Measurements from ENCODE around the gene TUBGCP5.
A peak's percentile ranks its signal among the peaks of the same experiment; 100 is the strongest.
"Not testable (repeated sequence)": the region's sequence is repeated elsewhere in the genome, so short reads cannot be mapped to it uniquely, and the experiment has no call there.

The TUBGCP5 gene

DNA sequence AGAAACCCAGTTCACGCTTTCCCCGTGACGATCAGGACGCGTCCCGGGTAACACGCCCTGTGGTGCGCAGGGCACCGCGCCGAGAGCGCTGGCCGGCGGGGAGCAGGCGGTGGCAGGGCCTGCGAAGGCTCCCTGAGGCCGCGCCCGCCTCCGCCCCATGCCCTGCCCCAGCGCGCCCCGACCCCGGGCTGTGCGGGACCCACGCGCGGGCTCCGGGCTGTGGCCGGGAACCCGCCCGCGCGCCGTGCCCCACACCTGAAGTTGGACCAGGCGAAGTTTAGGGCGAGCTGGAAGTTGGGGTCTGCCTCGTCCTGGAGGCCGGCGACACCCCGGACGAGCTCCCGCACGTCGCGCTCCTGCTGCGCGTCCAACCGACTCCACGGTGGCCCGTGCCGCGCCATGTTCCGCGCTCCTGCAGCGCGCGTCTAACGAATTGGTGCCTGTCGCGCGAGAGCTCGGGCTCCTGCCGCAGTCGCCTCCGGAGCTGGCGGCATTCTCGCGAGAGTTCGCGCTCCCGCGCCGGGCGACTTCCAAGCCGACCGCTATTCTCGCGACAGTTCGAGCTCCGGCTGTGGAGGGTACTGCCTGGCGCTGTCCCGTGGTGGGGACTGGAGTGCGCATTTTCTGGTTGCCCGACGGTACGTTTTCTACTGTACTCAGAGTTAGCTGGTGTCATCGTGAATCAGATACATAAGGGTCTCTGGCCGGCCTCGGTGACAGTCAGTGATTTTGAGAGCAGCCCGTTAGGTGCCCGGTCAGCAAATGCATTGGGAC, at the start of gene TUBGCP5:
TSS of gene TUBGCP5 (minus strand) at position 427 of the 774 bp plus-strand sequence. CDS start at position 401, 26 bp downstream.
- peak; percentile 98 for DNase-seq

DNA sequence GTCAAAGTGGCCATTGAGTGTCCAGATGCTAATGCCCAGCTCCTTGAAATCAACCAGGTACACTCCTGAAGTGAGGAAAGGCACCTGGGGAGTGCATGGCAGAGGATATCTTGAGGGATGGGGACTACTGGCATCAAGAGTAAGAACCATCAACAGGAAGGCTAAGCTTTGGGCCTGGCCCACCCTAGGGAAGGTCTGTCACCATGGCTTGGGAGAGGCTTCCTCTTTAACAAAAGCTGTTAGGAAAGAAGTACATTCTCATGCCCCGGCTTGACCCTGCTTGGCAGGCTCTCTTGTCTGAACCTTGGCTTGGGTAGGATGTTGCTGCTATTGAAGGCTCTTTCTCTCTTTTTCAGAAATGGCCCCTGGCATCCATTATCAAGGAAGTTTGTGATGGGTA, 43.7 kb upstream of the TUBGCP5 start:
- DNase-seq = no peak

DNA sequence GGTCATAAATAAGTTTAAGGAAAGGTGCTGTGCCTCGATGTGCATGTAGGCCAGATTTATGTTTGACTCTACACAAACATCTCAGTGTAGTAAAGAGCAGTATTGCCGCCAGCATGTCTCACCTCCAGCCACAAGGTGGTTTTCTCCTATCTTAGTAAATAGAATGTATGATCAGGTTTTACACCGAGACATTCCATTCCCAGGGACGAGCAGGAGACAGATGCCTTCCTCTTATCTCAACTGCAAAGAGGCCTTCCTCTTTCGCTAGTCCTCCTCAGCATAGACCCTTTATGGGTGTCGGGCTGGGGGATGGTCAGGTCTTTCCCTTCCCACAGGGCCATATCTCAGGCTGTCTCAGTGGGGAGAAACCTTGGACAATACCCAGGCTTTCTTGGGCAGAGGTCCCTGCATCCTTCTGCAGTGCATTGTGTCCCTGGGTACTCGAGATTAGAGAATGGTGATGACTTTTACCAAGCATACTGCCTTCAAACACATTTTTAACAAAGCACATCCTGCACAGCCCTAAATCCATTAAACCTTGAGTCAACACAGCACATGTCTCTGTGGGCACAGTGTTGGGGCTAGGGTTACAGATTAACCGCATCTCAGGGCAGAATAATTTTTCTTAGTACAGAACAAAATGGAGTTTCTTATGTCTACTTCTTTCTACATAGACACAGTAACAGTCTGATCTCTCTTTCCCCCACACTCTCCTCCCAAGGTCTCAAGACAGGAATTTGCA, 42.8 kb upstream of the TUBGCP5 start:
- not testable (repeated sequence) for DNase-seq

DNA sequence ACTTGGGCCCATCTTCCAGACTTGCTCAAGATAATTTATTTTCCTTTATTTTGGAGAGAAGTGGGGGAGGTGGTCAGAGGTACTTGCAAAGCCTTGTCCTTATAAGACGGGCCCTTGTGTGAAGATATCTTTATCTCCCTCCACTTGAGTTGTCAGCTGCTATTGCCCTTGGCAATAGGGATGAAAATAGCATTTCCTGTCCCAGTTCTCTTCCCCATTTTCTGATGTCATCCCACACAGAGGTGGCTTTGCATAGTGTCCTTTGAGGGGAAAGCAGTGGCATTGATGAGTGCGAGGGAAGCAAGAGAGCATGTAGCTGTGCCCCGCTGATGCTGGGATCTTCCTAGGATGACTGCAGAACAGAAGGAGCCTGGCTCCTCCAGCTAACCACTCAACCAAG, 41.9 kb upstream of the TUBGCP5 start:
- no peak for DNase-seq

DNA sequence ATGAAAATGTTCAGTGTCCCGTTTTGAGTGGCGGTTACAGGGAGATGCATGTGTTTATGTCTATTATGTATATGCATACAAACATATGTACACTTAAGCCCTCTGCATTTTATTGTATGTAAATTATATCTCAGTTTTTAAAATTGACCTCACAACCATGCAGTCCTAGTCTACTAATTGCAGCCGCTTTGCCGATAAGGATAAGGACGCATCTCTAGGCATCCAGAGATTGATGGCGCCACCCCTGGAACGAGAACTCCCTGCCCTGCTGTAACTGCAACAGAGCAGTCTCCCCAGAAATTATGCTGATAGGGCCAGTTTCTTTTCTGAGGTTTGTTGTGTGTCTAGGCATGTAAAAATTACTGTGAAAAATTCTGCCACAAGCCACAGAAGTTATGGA, 40.4 kb upstream of the TUBGCP5 start:
- no peak for DNase-seq

DNA sequence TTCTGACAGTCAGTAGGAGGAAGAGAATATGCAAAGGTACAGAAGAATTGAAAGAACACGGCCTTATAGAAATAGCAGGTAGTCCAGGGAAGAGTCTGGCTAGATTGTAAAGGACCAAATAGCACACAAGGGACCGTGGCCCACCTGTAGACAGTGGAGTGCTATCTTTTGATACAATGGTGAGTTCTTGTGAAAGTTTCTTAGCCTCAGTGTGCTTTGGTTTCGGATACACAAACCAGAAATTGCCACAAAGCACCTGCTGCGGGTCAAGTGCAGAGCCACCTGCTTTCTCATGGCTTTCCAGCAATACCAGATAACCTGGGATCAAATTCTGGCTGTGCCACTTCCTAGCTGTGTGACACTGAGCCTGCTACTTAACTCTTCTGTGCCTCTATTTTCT, 36.6 kb upstream of the TUBGCP5 start:
- no peak for DNase-seq

DNA sequence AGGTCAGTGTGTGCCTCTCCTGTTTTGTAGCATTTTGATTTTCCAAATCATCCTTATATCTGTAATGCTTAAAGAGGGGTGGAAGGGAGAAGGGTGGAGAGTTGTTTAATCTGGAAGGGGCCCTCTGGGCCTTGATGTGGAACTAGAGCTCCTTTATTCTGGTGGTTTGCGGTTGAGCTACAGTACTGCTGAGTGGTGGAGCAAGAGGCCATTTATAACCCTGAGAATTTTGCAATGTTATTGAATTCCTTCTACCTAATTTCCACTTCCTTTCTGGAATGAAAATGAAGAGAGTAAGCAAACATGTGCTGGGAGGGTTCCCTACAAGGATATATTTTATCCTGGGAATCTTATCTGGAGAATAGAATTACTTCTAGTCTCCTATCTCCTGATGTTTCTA, 35.3 kb upstream of the TUBGCP5 start:
- DNase-seq = no peak

DNA sequence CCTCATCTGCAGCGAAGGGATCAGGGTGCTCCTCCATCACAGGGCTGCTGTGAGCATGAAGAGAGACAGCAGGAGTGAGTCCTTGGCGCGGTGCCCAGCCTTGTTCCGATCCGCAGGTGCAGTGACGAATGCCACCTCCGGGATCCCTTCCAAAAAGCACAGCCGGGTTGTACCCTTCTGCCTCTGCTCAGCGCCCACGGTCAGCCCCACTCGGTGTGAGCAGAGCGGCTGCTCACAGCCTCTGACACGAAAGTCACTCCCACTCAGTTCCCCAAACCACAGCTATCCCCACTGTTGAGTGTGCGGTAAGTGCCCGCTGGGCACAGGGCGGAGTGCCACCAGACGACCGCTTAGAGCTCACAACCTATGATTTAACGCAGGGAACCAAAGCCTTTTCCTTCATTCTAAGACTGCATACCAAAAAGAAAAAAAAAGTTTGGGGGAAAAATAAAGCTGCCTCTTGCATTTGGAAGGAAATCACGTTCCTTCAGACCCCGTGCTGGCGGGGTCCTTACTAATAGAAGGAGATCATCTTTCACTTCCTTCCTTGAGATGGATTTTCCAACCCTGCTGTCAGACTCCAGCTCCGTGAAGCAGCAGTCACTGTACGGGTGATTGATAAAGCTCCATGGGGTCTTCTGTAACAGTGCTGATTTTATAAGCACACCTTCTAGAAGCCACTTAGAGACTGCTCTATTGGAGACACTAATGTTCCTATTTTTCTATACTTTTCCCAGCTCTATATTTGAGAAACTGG, 34.7 kb upstream of the TUBGCP5 start:
- DNase-seq = no peak

DNA sequence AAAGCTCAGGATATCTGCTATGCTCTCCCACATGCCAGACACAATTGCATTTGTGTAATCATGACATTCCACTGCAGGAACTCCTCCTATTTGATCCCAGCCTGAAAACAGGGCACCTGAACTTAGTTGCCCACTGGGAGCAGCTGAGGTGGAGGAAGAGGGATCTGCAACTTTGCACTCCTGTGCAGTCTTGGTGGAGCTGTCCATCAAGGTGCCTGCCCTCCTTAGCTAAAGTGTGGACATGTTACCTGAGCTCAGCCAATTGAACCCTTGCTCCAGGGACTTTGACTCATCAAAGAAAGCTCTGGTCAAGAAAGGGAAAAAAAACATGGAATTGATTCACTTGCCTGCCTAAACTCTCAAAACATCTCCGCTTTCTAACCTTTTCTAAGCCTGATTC, 33.3 kb upstream of the TUBGCP5 start:
- DNase-seq = no peak

DNA sequence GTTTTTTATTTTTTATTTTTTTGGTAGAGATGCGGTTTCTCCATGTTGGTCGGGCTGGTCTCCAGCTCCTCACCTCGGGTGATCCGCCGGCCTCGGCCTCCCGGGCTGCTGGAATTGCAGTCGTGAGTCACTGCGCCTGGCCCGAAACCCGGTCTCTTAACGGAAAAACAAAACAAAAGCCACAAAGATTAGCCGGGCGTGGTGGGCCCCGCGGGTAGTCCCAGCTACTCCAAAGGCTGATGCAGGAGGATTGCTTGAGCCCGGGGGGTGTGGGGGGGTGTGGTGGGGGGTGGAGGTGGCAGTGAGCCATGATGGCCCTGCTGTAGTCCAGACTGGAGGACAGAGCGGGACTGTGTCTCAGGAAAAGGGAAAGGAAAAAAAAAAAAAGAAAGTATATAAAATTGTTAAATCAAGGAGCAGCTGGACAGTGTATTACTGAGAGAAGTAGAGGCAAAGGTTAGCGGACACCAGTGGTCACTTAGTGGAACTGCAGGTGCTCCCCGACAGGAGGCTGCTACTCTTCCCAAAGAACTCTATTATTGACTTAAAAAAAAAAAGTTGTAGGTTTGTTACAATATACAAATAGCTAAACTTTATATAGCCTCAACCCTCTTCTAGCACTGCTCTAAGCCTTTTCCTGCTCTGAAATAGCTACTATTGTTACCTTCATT, 30.3 kb upstream of the TUBGCP5 start:
- DNase-seq = no peak

DNA sequence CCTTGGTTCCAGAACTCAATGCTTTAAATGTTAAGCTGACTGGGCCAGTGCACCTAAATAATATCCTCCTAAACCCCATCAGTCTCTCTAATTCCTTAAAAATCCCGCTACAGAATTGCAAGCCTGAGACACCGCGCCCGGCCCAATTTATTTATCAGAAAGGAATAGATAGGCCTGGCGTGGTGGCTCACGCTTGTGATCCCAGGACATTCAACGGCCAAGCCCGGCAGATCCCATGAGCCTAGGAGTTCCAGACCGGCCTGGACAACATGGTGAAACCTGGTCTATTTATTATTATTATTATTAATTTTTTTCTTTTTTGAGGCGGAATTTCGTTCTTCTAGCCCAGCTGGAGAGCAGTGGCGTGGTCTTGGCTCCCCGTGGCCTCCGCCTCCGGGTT, 28.0 kb upstream of the TUBGCP5 start:
- no peak for DNase-seq

DNA sequence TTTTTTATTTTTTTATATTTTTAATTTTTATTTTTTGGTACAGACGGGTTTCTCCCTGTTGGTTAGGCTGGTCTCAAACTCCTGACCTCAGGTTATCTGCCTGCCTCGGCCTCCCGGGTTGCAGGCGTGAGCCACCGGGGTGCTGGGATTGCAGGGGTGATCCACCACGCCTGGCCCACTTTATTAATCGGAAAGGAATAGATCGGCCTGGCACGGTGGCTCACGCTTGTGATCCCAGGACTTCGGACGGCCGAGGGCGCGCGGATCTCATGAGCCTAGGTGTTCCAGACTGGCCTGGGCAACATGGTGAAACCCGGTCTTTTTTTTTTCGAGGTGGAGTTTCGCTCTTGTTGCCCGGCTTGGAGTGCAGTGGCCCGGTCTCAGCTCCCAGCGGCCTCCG, 26.5 kb upstream of the TUBGCP5 start:
- no peak for DNase-seq

DNA sequence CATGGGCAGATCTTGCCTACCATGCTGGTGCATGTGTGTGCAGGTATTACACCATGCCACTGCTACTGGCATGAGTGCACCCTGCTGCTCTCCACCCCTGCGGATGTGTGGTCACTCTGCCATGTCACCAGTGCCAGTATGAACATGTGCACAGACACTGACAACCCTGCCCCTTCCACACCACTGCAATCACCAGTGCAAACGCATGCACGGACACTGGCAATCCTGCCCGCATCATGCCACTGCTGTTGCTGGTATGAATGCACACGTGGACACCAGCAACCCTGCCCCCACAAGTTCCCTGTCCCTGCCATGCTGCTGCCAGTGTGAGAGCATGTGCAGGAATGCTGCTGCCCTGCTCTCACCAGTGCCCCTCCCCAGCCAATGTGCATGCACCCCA, 24.8 kb upstream of the TUBGCP5 start:
- DNase-seq = no peak

DNA sequence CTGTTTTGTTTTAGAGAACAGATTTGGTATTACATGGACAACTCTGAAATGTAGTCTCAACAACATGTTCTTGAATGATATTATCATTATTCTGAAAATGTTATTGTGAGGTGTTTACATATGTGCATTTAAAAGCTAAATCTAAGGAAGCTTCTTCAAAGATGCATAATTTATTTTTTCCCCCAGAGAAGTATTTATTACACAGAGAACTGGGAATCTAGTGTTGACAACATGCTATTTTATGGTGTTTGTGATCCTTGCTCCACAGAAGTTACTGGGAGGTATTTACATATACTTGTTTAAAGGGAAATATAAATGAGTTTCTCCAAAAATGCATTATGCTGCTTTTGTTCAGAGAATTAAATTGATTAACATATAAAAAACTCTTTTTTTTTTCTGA, 18.3 kb upstream of the TUBGCP5 start:
- DNase-seq = no peak

DNA sequence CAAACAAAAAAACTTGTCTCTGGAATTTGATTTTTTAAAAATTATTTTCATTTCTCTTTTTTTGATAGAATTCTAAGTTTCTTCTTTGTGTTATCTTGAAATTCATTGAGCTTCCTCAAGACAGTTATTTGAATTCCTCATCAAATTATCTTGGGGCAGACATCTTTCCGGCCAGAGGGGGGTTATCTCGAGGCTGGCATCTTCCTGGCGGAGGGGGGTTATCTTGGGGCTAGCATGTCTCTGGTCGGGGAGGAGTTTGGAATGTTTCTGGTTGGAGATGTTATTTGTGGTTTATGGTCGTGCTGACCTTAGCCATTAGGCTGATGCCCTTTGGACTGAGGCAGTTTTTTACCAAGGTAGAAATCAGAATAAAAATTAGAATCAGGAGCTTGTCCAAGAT, 15.9 kb upstream of the TUBGCP5 start:
- DNase-seq = no peak

DNA sequence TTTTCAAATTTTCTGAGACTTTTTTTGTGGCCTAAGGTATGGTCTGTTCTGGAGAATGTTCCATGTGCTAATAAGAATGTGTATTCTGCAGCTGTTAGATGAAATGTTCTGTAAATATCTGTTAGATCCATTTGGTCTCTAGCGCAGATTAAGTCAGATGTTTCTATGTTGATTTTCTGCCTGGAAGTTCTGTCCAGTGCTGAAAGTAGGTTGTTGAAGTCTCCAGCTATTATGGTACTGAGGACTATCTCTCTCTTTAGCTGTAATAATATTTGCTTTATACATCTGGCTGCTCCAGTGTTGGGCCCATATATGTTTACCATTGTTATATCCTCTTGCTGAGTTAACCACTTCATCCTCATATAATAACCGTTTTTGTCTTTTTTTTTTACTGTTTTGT, 13.2 kb upstream of the TUBGCP5 start:
- no peak for DNase-seq

DNA sequence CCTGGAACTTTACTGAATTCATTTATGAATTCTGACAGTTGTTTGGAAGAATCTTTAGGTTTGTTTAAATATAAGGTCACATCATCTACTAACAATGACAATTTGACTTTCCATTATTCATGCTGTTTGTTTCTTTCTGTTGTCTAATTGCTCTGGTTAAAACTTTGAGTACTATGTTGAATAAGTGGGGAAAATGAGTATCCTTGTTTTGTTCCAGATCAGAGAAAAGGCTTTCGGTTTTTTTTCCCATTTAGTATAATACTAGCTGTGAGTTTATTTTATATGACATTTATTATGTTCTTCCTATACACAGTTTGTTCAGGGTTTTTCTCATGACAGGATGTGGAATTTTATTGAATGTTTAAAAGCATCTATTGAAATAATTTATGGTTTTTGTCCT, 11.3 kb upstream of the TUBGCP5 start:
- DNase-seq = no peak

DNA sequence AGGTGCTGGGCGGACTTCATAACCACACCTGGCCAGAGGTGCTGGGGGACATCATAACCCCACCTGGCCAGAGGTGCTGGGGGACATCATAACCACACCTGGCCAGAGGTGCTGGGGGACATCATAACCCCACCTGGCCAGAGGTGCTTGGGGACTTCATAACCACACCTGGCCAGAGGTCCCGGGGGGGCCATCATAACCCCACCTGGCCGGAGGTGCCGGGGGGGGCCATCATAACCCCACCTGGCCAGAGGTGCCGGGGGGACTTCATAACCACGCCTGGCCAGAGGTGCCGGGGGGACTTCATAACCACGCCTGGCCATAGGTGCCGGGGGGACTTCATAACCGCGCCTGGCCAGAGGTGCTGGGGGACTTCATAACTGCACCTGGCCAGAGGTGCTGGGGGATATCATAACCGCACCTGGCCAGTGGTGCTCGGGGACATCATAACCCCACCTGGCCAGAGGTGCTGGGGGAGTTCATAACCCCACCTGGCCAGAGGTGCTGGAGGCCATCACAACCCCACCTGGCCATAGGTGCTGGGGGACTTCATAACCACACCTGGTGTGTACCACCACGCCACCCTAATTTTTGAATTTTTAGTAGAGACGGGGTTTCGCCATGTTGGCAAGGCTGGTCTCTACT, 10.7 kb upstream of the TUBGCP5 start:
- peak; percentile 58 for DNase-seq

DNA sequence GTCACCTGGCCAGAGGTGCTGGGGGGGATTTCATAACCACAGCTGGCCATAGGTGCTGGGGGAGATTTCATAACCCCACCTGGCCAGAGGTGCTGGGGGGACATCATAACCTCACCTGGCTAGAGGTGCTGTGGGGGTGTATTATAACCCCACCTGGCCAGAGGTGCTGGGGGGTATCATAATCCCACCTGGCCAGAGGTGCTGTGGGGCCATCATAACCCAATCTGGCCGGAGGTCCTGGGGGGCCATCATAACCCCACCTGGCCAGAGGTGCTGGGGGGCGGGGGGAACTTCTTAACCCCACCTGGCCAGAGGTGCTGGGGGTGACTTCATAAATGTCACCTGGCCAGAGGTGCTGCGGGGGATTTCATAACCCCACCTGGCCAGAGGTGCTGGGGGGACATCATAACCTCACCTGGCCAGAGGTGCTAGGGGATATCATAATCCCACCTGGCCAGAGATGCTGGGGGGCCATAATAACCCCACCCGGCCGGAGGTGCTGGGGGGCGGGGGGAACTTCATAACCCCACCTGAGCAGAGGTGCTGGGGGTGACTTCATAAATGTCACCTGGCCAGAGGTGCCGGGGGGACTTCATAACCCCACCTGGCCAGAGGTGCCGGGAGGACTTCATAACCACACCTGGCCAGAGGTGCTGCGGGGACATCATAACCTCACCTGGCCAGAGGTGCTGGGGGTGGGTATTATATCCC, 9.4 kb upstream of the TUBGCP5 start:
- DNase-seq = peak; percentile 60

DNA sequence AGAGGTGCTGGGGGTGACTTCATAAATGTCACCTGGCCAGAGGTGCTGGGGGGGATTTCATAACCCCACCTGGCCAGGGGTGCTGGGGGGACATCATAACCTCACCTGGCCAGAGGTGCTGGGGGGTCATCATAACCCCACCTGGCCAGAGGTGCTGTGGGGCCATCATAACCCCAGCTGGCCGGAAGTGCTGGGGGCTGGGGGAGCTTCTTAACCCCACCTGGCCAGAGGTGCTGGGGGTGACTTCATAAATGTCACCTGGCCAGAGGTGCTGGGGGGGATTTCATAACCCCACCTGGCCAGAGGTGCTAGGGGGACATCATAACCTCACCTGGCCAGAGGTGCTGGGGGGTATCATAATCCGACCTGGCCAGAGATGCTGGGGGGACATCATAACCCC, 4.6 kb upstream of the TUBGCP5 start:
- DNase-seq = not testable (repeated sequence)

DNA sequence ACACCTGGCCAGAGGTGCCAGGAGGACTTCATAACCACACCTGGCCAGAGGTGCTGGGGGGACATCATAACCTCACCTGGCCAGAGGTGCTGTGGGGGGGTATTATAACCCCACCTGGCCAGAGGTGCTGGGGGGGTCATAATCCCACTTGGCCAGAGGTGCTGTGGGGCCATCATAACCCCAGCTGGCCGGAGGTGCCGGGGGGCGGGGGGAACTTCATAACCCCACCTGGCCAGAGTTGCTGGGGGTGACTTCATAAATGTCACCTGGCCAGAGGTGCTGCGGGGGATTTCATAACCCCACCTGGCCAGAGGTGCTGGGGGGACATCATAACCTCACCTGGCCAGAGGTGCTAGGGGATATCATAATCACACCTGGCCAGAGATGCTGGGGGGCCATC, 4.2 kb upstream of the TUBGCP5 start:
- DNase-seq = not testable (repeated sequence)

DNA sequence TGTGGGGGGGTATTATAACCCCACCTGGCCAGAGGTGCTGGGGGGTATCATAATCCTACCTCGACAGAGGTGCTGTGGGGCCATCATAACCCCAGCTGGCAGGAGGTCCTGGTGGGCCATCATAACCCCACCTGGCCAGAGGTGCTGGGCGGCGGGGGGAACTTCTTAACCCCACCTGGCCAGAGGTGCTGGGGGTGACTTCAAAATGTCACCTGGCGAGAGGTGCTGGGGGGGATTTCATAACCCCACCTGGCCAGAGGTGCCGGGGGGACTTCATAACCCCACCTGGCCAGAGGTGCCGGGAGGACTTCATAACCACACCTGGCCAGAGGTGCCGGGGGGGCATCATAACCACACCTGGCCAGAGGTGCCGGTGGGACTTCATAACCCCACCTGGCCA, 2.4 kb upstream of the TUBGCP5 start:
- not testable (repeated sequence) for DNase-seq

All from activated effector memory CD4-positive, alpha-beta T cell treated with anti-CD3 and anti-CD28 coated beads, Interleukin-2, amount 50 U/mL, for 16 hours (primary cell).